ENCODE data around the gene SSMEM1. TPM values are rescaled to one million over a fixed set of nuclear protein-coding genes. Genes with fewer than 3 reads are reported as not detected.
"Not testable (repeated sequence)": the region's sequence is repeated elsewhere in the genome, so short reads cannot be mapped to it uniquely, and the experiment has no call there.

SSMEM1 gene
- total RNA-seq, 4 donors from 2014 or later = not detected

DNA sequence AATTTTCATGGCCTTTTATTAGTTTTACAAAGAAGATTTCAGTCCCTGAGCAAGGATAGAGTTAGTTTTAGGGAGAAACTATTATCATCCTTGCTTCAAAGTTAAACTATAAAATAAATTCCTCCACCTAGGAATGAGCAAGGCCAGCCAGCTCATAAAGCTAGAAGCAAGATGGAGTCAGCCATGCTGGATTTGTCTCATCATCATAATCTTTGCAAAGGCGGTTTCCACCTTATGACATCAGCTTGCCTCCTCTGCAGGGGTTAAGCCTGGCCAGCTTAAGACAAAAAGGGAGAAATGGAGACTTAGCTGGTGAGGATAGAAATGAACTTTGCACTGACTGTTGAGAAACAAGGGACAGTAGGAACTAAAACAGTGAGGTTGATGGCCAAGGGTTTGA lies 18.7 kb downstream of the SSMEM1 start:
- Histone ChIP-seq H3K4me3 (no peak overlapping the region), H3K27me3 (no peaks in the 10 kb centered on the region), H3K9me3 (no peaks in the 10 kb centered on the region), H3K4me1 (no peaks in the 10 kb centered on the region), H3K36me3 (no peaks in the 10 kb centered on the region), H3K27ac (no peak overlapping the region)
- in situ Hi-C loops (cut with MboI; ENCODE audit: low sequenced_read_pairs in 4 of 4) = loop anchor here in 3 of 4 donors (25.0 kb wide), 2 partner anchors 486 to 536 kb away; no protein-coding TSS in a partner anchor
- intact Hi-C loops (cut with DNase I; ENCODE audit: low total_unique reads) = no loop called here
- TF ChIP-seq POLR2A (IDR thresholded peaks at IDR 0.05) = no peak
- TF ChIP-seq, protein P1, sequence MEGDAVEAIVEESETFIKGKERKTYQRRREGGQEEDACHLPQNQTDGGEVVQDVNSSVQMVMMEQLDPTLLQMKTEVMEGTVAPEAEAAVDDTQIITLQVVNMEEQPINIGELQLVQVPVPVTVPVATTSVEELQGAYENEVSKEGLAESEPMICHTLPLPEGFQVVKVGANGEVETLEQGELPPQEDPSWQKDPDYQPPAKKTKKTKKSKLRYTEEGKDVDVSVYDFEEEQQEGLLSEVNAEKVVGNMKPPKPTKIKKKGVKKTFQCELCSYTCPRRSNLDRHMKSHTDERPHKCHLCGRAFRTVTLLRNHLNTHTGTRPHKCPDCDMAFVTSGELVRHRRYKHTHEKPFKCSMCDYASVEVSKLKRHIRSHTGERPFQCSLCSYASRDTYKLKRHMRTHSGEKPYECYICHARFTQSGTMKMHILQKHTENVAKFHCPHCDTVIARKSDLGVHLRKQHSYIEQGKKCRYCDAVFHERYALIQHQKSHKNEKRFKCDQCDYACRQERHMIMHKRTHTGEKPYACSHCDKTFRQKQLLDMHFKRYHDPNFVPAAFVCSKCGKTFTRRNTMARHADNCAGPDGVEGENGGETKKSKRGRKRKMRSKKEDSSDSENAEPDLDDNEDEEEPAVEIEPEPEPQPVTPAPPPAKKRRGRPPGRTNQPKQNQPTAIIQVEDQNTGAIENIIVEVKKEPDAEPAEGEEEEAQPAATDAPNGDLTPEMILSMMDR (IDR thresholded peaks at IDR 0.05 in 4 of 5, conservative IDR thresholded peaks at IDR 0.05 in 1 of 5) = no peak
- ATAC-seq (no peak), DNase-seq (no peak)

DNA sequence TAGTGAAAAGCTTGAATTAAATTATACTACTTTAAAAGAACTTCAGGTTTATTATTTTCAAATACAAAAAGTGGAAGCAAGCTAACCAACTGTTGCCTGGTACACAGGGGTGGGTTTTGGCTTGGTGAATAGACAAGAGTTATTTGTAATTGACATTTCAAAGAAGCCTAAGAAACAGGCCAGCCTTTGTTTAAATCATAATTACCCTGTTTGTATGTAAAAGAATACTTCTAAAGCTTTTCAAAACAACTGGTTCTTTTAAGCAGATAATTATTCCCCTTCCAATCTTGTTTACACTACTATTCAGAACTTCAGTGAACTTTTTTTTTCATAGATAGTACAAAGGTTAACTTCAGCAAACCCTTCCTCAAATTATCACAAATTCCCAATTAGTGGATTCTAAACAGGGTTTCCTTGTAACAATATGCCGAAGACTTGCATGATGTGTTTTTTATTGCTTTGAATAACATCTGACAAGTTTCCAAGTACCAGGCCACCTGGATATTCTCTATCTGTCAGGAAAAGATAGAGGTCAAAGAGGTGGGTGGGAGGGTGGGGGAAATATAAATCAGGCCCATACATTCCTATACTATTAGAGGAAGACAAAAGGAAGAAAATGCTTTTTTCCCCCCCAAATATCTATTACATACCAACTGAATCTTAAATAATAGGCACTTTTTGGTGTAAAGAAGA lies 20.4 kb downstream of the SSMEM1 start:
- intact Hi-C loops (cut with DNase I; ENCODE audit: low total_unique reads) = no loop called here
- ATAC-seq = no peak
- no peak overlapping the region for H3K4me3 ChIP-seq
- in situ Hi-C loops (cut with MboI; ENCODE audit: low sequenced_read_pairs in 4 of 4) = loop anchor here in 3 of 4 donors (25.0 kb wide), 2 partner anchors 484 to 534 kb away; no protein-coding TSS in a partner anchor
- DNase-seq = no peak
- H3K27ac ChIP-seq = no peak overlapping the region
- H3K27me3 ChIP-seq = no peaks in the 10 kb centered on the region
- H3K4me1 ChIP-seq = no peaks in the 10 kb centered on the region
- no peaks in the 10 kb centered on the region for H3K36me3 ChIP-seq
- TF ChIP-seq, protein P1 (IDR thresholded peaks at IDR 0.05 in 4 of 5, conservative IDR thresholded peaks at IDR 0.05 in 1 of 5) = no peak
- TF ChIP-seq POLR2A (IDR thresholded peaks at IDR 0.05) = no peak
- no peaks in the 10 kb centered on the region for H3K9me3 ChIP-seq

DNA sequence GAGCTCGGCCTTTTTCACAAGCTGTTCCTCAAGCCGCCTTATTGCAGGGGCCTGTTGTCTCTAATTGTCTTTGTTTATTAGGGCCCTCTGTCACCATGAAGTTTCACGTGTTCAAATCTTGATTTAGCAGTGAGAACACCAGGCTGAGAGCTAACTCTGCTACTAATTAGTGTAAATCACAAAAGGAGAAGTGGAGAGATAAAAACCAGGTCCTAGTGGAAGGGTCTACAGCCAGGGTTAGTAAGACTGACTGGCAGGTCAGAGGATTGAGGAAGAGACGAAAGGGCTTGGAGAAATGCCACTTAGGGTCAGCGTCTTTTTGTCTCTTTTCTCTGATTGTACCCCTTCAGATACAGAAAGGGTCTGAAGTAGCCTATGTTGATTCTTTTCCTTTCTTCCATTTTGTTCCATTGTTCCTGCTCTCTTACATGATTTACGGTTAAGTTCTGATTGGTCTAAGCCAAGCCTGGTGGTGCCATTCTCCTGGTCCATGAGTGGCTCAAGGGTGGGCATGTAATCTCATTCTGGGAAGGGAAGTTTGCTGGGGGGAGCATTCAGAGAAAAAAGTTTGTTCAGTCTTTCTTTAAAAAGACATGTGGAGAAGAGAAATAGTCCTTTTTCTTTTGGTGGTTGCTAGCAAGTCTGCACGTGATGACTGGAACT lies 21.3 kb downstream of the SSMEM1 start:
- no peak overlapping the region for H3K4me3 ChIP-seq
- no peaks in the 10 kb centered on the region for H3K9me3 ChIP-seq
- no peak overlapping the region for H3K27ac ChIP-seq
- in situ Hi-C loops (cut with MboI; ENCODE audit: low sequenced_read_pairs in 4 of 4) (loop anchor here in 3 of 4 donors (25.0 kb wide), 2 partner anchors 483 to 533 kb away; no protein-coding TSS in a partner anchor), intact Hi-C loops (cut with DNase I; ENCODE audit: low total_unique reads) (no loop called here)
- TF ChIP-seq, protein P1 (IDR thresholded peaks at IDR 0.05 in 4 of 5, conservative IDR thresholded peaks at IDR 0.05 in 1 of 5) = no peak
- no peak for TF ChIP-seq POLR2A (IDR thresholded peaks at IDR 0.05)
- no peaks in the 10 kb centered on the region for H3K4me1 ChIP-seq
- no peaks in the 10 kb centered on the region for H3K27me3 ChIP-seq
- no peaks in the 10 kb centered on the region for H3K36me3 ChIP-seq
- no peak for DNase-seq
- no peak for ATAC-seq

DNA sequence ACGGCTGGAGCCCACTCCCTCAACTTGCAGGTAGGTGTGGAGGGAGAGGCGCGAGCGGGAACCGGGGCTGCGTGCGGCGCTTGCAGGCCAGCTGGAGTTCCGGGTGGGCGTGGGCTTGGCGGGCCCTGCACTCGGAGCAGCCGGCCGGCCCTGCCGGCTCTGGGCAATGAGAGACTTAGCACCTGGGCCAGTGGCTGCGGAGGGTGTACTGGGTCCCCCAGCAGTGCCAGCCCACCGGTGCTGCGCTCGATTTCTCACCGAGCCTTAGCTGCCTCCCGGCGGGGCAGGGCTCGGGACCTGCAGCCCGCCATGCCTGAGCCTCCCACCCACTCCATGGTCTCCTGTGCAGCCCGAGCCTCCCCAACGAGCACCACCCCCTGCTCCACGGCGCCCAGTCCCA lies 22.3 kb downstream of the SSMEM1 start:
- H3K27ac ChIP-seq; intact Hi-C loops (cut with DNase I; ENCODE audit: low total_unique reads); H3K4me3 ChIP-seq; H3K36me3 ChIP-seq; H3K9me3 ChIP-seq; H3K27me3 ChIP-seq; ATAC-seq; DNase-seq; H3K4me1 ChIP-seq: not testable (repeated sequence)
- in situ Hi-C loops (cut with MboI; ENCODE audit: low sequenced_read_pairs in 4 of 4) = loop anchor here in 3 of 4 donors (25.0 kb wide), 2 partner anchors 482 to 532 kb away; no protein-coding TSS in a partner anchor

DNA sequence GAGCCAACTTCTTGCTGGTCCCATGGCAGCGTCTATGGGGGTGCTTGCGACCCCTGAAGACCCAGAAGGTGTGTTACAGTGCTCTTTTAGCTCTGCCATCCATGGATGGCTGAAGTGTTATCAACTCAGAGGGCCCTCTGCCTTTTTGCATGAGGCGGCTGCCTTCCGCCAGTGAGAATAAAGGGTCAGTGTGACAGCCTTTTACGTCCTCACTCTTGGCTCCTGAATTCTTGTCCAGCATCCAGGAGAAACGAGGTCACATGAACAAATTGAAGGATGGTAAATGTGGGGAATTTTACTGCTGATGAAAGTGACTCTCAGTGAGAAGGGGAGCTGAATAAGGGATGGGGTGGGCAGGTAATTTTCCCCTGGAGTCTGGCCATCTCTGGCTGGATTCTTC lies 24.1 kb downstream of the SSMEM1 start:
- Histone ChIP-seq H3K27me3 (no peaks in the 10 kb centered on the region), H3K27ac (no peak overlapping the region), H3K9me3 (no peaks in the 10 kb centered on the region), H3K4me1 (no peaks in the 10 kb centered on the region), H3K36me3 (no peaks in the 10 kb centered on the region), H3K4me3 (no peak overlapping the region)
- intact Hi-C loops (cut with DNase I; ENCODE audit: low total_unique reads) = no loop called here
- in situ Hi-C loops (cut with MboI; ENCODE audit: low sequenced_read_pairs in 4 of 4) = loop anchor here in 3 of 4 donors (25.0 kb wide), 2 partner anchors 481 to 531 kb away; no protein-coding TSS in a partner anchor
- TF ChIP-seq POLR2A (IDR thresholded peaks at IDR 0.05) = no peak
- TF ChIP-seq, protein P1 (IDR thresholded peaks at IDR 0.05 in 4 of 5, conservative IDR thresholded peaks at IDR 0.05 in 1 of 5) = no peak
- DNase-seq = no peak
- no peak for ATAC-seq

Measured in gastrocnemius medialis (tissue), 4 donors.